Transverse colon (tissue), 3 donors: ENCODE data around the gene PMPCA.

Experiments used
- CTCF ChIP-seq, 5 experiments: fragments of 200-600 bp in 3 of 5; fragments of 450-650 bp in 2 of 5; sonication (generic) in 3 of 5; IDR thresholded peaks; 1 replicate in 2 of 5; 2 replicates in 3 of 5; pipeline ENCODE4 v1.5.1; 2016 to 2017; ENCODE audit warnings: antibody characterized with exemption in 5 of 5, inconsistent platforms in 3 of 5, mild to moderate bottlenecking in 2 of 5, moderate library complexity in 1 of 5
- EP300 ChIP-seq: sonication (generic); formaldehyde crosslinking; IDR thresholded peaks from one replicate; pipeline ENCODE4 v1.6.1; 2017; ENCODE audit warnings: antibody characterized with exemption, low read depth
- POLR2A ChIP-seq: fragments of 450-650 bp; IDR thresholded peaks from one replicate; pipeline ENCODE4 v1.6.1; 2016; ENCODE audit warnings: antibody characterized with exemption, mild to moderate bottlenecking, moderate library complexity

- TF ChIP-seq POLR2A = peak; percentile 31
- no peak for TF ChIP-seq CTCF (IDR thresholded peaks at IDR 0.05)
- TF ChIP-seq EP300 = no peak
These were observed 652 bp upstream of the PMPCA start for GRCh38 chr9:136409557-136410455.
